Measurements from ENCODE around the gene THRB.

Gene THRB

GRCh38 chr3:24499991-24500390 lies 5.3 kb upstream of the THRB start:
- no peak for TF ChIP-seq CTCF (IDR thresholded peaks at IDR 0.05; ENCODE audit: insufficient read depth, low read depth, low read length, missing control alignments)
- H3K4me3 ChIP-seq (ENCODE audit: low read length) = no peak overlapping the region
- DNase-seq (ENCODE audit: low read depth) = no peak

DNA sequence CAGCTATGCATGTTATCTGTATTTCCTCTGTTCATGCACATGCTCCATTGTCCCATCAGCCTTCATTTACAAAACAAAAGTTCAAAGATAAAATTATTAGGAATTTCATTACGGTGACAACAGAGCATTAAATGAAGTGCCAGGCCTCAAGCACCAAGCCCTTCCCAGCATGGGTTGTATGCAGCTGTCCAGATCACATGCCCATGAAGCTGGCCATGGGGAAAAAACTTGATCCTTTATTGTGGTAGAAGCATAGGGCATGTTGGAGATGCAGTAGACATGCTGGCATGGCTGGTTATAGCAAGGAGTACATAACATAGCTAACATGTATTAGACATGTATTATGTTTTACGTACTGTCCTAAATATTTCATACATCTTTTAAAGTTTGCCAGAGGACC lies 4.1 kb upstream of the THRB start:
- TF ChIP-seq CTCF (IDR thresholded peaks at IDR 0.05; ENCODE audit: insufficient read depth, low read depth, low read length, missing control alignments) = no peak
- H3K4me3 ChIP-seq (ENCODE audit: low read length) = no peak overlapping the region
- no peak for DNase-seq (ENCODE audit: low read depth)

DNA sequence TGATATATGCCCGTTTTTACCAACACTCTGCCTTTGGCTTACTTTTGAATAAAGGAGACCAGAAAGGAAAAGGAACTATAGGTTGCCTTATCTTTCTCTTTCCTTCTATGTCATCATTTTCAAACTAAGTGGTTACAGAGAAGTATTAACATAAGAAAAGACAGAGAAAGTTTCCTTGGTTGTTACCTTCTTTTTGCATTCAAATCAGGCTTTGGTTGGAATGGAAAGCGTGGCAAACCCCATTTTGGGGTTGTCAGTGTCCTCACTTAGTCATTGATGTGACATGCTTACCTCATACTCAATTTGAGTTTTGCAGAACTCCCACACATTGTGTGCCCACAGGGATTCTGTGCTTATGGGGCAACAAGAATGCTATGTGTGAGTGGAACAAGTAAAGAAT lies 3.7 kb upstream of the THRB start:
- TF ChIP-seq CTCF (IDR thresholded peaks at IDR 0.05; ENCODE audit: insufficient read depth, low read depth, low read length, missing control alignments) = no peak
- no peak for DNase-seq (ENCODE audit: low read depth)
- H3K4me3 ChIP-seq (ENCODE audit: low read length) = no peak overlapping the region

GRCh38 chr3:24497942-24498341 lies 3.3 kb upstream of the THRB start:
- TF ChIP-seq CTCF (IDR thresholded peaks at IDR 0.05; ENCODE audit: insufficient read depth, low read depth, low read length, missing control alignments) = no peak
- no peak overlapping the region for H3K4me3 ChIP-seq (ENCODE audit: low read length)
- DNase-seq (ENCODE audit: low read depth) = no peak

GRCh38 chr3:24496529-24497482 lies 2.2 kb upstream of the THRB start:
- DNase-seq (ENCODE audit: low read depth) = peak; percentile 46
- H3K4me3 ChIP-seq (ENCODE audit: low read length) = no peak overlapping the region
- peak; percentile 37 for TF ChIP-seq CTCF (IDR thresholded peaks at IDR 0.05; ENCODE audit: insufficient read depth, low read depth, low read length, missing control alignments)

DNA sequence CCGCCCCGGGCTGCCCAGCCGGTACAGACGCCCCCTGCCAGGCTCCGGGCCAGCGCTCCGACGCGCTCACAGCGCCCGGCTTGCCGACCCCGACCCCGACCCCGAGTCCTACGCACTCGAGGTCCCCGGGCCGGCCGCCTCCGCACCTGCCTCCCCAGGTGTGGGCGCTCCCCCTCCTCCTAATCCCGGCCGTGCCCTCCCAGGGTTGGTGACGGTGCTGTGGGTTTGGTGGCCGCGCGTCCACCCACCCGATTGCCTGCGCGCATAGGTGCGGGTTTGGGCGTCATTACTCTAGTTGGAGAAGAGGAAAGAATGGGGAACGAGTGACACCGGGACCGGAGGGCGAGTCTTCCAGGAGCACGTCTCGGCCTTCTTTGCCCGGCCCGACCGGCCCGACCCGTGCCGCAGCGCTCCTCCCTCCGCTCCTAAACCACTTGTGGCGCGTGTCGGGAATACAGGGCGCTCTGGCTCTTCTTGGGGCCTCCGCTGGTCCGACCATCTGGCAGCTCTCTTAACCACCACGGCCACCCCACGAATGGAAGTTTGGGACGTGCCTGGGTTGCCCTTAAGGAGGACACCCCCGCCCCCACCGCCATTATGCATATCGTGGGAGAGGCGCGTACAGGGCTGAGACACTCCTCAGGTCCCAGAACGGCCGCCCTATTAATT lies 810 bp upstream of the THRB start:
- TF ChIP-seq CTCF (IDR thresholded peaks at IDR 0.05; ENCODE audit: insufficient read depth, low read depth, low read length, missing control alignments) = peak; percentile 24
- peak overlapping the region; percentile 72 for H3K4me3 ChIP-seq (ENCODE audit: low read length)
- DNase-seq (ENCODE audit: low read depth) = peak; percentile 69
